GM19468 (cell line): ENCODE measurements around the gene OR6K6.

Experiments used
- ATAC-seq: cut with Tn5 transposase; IDR thresholded peaks from one replicate; pipeline ENCODE4 v1.9.1; 2021; ENCODE audit warnings: mild to moderate bottlenecking, moderate library complexity, moderate number of reproducible peaks; ENCODE audit not compliant: unreplicated experiment; ENCODE audit errors: extremely low read depth

The OR6K6 gene, protein sequence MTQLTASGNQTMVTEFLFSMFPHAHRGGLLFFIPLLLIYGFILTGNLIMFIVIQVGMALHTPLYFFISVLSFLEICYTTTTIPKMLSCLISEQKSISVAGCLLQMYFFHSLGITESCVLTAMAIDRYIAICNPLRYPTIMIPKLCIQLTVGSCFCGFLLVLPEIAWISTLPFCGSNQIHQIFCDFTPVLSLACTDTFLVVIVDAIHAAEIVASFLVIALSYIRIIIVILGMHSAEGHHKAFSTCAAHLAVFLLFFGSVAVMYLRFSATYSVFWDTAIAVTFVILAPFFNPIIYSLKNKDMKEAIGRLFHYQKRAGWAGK

DNA sequence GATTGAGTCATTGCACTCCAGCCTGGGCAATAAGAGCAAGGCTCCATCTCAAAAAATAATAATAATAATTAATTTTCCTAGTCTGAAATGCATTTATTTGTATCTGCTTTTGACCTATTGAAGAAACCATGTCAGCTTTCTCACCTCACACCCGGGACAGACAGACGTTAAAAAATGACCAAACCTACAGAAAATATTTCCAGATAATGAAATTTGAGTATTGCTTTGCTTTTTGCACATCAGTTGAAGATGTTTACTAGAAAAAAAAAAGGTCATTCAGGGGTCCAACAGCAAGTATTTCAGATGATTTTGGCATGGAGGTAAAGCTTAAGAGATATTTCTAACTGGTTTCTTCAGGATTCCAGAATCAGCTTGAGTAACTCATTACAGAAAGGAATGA lies at the start of gene OR6K6:
OR6K6 (plus strand) TSS at position 301 of the 400 bp plus-strand sequence. CDS start 168 bp downstream, outside the sequence.
- no peak for ATAC-seq

DNA sequence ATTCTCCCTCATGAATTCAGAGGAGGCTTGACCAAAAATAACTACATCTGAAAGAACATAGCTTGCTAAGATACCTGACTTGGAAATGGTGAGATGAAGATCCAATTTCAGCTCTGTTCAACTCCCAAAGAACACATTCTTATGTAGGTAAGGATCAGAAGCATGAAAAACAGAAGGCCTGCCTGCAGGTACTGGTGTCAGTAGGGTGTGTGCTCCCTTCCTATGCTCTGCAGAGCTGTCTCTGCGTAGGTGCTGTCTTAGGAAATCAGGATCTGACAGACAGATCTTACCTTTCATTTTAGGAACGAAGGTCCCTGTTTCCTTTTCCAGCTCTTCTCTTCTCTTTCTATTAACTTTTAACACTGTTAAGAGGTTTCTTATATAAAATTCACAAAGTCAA lies 48.4 kb upstream of the OR6K6 start:
- no peak for ATAC-seq

DNA sequence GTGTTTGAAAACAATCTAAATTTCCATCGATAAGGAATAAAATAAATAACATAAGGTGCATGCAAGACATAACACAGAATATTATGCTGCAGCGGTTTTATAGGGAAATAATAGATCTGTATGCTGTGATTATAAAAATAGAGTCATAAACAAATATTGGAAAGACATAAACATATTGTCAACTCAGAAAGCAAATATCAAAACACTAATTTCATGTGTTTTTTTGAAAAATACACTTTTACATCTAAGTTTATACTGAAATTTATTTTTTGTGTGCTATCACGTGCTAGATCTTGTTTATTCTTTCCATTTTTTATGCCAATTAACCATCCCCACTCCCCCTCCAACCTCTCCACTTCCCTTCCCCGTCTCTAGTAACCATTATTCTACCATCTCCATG lies 43.4 kb upstream of the OR6K6 start:
- ATAC-seq: no peak

DNA sequence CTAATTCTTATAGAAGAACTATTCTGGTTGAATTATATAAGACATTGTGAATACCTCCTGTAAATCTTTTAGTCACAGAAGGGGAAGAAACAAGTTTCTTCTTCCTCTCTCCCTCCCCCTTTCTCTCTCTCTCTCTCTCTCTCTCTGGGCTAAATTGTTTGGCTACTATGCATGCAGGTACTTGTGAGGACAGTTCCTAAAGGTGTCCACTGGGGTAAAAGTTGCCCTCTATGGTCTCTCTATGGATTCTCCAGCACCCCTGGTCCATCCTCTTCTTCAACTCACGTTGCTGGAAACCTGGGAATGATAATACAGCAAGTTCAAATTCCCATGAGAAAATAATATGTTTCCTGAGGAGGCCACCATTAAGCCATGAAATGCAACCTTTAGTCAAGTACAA lies 39.8 kb upstream of the OR6K6 start:
- ATAC-seq: no peak

DNA sequence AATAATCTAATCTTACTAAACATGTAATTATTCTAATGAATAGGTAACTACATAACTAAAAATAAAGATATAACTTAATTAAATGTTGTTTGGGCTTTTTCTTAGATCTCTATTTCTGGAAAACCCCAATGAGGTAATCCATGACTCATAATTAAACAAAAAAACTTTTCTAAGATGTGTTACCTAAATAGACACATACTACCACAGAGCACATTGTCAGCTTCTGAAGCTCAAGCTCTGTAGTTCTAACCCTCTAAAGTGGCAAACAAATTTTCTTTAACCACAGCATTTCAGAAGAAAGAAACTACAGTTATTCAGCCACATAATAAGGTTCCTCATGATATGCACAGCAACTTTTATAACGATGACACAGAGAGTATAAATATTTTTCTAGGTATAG lies 38.2 kb upstream of the OR6K6 start:
- ATAC-seq: no peak

DNA sequence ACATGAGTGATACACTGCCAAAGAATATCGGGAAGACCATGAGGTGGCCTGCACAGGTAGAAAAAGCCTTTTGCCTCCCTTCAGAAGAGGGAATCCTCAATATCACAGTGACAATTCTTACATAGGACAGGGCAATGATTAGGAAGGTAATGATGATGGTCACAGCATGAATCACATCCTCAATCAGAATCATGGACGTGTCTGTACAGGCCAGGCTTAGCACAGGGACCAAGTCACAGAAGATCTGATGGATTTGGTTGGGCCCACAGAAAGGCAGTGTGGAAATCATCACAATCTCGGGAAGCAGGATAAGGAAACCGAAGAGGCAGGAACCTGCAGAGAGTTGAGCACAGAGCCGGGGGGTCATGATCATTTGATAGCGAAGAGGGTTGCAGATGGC lies 37.2 kb upstream of the OR6K6 start:
- ATAC-seq: no peak

DNA sequence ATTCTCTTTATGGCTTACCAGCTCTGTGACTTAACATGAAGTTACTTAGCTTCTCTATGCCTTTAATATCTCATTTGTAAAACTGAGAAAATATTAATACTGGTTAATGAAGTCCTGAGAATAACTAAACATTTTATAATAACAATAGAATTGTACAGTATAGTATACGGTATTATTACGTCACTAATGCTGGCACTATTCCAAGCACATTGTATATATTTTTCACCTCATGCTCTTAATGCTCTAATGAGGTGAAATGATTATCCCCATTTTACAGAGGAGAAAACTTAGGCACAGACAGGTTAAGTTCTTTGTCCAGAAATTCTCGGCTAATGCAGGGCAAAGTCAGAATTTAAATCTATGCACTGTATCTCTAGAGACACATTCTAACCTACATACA lies 34.9 kb upstream of the OR6K6 start:
- no peak for ATAC-seq

DNA sequence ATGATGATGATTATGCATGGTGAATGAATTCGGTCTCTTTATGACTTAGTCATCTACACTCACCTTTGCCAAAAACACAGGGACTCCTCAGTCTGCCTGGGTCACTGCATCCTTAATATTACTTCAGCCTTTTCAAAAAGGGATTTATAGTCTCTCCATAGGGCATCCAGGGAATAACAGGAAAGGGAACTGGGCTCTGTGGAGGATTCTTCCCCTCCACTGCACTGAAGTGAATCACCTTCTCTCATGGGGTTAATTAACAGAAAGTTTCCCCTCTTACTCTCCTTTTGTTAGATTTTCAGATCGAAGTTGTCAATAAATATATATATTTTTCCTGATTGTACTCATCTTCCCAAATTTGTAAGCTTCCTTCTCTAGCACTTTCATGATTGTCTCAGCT lies 33.9 kb upstream of the OR6K6 start, which contains the start of gene OR6K3:
OR6K3 (minus strand) TSS at position 101 of the 400 bp plus-strand sequence. CDS start 2,605 bp downstream, outside the sequence.
- ATAC-seq: no peak

DNA sequence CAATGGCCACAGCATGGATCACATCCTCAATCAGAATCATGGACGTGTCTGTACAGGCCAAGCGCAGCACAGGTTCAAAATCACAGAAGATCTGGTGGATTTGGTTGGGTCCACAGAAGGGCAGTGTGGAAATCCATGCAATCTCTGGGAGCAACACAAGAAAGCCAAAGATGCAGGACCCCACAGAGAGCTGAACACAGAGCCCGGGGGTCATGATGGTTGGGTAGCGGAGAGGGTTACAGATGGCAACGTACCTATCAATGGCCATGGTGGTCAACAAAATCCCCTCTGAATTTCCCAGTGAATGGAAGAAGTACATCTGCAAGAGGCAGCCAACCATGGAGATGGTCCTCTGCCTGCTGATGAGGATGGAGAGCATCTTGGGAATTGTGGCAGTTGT lies 30.1 kb upstream of the OR6K6 start:
- ATAC-seq: no peak

DNA sequence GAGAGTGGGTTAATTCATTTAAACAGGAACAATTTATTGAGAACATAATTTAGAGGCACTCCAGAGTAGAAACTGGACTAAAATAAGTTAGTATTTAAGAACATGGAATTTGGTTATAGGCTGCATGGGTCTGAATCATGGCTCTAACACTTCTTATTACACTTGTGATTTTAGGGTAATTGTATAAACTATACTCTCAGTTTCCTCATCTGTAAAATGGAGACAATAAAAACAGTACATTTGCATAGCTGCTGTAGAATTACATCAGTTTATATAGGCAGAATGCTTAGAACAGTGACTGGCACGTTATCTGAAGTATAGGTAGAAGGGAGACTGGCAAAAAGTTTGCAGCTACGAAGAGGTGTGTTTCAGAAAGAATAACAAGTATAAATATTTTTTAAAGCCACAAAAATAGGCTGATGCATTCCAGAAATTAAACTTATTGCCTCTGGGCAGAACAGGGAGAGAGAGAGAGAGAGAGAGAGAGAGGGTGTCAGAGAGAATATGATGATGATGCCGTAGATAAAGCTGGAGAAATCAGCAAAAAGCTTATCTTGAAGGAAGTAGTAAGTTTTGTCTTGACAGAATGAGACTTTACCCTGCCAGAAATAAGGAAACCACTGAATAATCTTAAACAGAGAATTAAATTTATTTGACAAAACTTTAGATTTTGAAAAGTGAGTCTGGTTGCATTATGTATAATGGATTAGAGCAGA lies 25.9 kb upstream of the OR6K6 start:
- no peak for ATAC-seq

DNA sequence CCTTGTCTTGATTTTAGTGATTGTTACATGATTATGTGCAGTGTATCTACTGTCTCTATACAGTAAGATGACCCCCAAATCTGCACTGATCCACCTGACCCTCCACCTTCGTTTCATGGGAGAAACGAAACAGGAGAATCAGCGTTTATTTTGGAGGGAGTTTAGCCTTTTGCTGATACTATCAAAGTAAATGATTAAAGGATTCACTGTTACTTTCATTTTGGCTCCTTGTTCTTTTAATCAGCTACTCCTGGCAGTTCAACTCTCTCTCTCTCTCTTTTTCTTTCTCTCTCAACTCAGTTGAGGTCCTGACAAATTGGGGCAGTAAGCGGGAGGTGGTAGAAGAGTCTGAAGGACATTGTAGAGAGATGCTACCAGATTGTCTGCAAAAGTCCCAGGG lies 24.1 kb upstream of the OR6K6 start:
- ATAC-seq: no peak

DNA sequence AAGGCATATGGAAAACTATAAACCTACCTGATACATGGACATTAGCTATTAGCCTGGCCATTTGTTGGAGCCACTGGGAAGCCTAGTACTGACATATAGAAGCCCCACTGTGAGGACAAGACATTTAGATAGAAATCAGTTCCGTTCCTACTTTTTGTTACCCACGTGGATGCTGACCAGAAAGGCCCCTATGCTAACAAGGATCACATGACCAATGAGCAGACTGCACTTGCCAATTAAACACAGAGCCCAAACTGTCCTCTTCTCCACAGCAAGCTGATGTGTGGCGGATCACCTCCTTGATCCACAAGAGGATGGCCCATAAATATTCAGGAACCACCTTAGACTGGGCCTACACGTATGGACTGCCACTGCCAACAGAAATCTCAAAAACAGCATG lies 22.8 kb upstream of the OR6K6 start:
- no peak for ATAC-seq

DNA sequence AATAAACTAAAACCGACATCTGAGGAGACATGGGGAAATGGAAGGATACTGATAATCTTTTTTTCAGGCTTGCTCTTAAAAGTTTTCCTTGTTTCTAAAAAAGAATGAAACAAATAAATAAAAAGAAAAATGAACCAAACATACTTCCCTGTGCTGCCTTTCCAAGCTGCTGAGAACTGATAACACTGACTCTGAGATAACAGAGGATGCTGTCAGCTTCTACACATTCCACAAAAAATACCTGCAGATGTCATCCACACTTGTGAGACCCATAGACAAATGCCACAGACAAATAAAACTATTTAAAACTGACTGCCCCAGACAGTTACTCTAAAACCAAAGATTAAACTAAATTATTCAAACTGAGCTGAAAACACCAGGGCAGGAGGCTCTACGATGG lies 22.0 kb upstream of the OR6K6 start:
- no peak for ATAC-seq

DNA sequence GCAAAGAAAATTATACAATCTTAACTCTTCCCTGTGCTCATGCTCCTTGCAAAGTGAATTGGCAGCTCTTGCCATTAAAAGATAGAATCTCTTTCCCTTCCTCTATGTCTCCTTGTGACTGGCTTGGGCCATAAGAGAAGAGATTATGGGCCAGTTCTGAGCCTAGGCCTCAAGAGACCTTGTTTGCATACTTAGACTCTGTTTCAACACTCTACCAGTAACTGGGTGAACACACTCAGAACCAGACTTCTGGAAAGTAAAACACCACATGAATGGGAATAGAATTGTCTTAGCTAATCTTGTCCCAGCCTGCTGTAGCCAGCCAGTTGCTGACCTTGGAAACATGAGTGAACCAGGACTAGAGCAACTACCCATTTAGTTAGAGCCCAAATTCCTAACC lies 18.7 kb upstream of the OR6K6 start:
- no peak for ATAC-seq

DNA sequence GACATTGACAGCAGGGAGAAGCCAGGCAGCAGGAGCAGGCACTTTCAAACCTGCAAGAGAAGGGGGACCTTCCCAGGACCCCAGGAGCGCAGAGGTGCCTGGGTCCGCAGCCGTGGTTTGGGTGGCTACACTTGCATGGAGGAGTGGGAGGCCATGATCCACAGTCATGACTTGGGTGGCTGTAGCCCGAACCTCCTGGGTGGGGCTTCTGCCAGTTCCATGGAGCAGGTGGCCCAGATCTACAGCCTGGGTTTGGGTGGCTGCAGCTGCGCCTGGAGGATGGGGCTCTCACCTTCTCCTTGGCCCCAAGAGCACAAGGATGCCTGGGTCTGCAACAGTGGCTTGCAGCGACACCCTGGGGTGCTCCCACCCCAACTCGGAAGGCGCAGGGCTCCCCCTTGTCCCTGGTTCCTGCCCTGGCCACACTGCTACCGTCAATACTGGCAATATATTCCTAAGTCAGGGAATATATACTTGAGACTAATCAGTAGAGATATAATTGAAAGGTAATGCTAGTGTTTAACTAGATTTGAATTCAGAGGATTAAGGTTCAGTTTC lies 2.3 kb upstream of the OR6K6 start:
- no peak for ATAC-seq

DNA sequence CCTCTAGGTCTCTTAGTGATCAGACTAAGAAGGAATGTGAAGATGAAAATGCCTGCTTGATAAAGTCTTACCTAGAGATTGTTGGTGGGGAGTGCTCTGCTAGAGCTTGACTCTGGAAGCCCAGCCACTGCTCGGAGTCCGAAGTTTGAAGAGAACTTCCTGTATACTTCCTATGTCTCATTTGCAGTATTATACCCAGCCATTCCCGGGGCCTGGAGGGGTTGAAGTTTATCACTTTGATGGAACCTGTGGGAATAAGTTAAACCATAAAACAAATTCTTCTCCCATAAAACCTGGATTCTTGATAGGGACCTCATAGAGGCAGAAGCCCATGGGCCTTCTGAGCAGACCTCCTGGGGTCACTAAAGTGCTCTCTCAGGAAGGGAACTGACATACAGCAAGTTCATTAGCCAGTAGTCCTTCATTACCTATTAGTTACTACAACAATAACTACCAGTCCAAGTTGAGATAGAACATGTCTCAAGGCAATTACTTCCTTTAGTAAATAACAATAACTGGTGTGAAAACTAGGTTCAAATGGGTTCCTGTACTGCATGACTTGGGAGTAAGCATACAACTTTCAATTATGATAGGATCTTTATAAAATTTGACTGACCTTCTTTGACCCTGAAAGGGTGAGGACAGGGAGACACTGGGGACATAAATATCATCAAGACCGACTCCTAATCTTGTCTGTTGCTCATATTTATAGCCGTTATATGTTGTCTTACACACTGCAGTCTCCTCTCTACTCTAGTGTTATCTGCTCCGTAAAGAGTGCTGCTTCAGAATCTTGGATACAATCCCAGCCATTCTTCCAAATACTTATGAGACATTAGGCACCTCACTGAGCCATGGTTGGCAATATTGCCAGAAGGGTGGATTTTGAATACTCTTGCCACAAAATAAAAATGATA lies 17.7 kb downstream of the OR6K6 start, which contains the start of gene OR6N1:
OR6N1 (minus strand) TSS at position 246 of the 917 bp plus-strand sequence. CDS start 5,513 bp downstream, outside the sequence.
- ATAC-seq: no peak

DNA sequence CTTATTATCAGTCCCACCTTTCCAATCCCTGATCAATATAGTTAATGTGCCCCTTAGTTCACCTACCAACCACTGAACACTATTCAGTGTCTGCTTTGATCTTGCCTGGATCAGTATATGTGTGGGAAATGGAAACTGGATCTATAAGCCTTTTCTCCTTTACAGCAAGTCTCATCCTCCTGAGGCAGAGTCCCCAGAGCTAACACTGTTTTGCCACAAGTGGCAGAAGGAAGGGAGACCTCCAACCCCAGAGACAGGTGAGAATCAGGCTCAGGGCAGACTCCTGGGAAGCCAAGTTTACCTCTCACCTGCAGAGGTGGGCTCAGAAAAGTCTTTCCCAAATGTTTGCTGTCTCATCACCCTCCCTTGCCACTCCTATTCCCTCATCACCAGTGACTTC lies 26.6 kb downstream of the OR6K6 start, which contains the start of gene OR6N2:
OR6N2 (minus strand) TSS at position 101 of the 400 bp plus-strand sequence. CDS start 3,569 bp downstream, outside the sequence.
- no peak for ATAC-seq

DNA sequence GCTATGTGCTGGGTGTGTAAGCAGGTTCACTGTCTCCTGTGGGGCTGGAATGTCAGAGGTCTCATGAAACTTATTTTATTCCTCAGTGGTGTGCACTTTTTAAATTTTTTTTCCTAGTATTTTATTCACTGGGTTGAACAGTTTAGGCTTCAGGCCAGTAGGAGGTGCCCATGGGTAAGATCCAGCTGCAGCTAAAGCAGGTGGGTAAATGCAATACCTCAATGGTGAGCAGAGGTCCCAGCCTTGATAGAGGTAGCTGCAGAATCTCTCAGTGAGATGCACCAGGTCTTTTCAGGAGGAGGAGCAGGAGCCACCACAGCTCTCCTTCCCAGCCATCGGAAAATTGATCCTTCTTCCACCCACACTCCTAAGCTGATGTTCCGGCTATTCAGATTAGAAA lies 39.1 kb downstream of the OR6K6 start:
- peak; percentile 46 for ATAC-seq

DNA sequence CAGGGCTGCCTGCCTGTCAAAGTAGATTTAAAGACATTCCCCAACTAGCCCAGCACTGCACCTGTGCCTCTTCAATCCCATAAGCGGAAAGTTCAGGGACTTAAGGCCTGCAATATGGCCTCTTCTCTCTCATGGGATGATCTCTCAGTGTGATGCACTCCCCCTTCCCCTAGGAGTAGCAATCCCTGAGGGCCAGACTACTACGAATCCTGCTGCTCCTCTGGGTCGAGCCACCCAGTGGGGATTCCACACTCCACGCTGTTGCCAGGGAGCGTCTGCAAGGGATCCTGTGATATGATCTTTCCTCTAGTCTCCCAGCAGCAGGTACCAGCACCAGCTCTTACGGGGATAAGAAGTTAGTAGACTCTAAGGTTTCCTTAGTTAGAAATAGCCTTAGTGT lies 39.7 kb downstream of the OR6K6 start:
- ATAC-seq: no peak

DNA sequence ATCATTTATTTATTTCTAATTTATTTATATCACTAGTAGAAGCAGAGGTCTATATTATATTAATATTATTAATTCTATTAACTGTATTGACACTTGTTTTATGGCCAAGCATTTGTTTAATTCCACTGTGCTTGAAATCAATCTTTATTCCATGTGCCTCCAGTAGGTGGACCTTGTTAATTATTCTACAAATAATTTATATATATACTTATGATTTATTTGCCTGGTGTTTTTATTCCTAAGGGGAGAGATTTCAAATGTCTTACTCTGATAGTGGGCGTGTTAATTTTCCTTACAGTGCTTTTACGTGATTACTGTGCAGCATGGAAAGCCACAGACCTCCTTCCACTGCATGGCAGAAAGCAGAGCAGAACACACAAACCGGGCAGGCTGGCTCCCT lies 44.0 kb downstream of the OR6K6 start:
- ATAC-seq: no peak
